Stimulated activated CD4-positive, alpha-beta T cell treated with anti-CD3 and anti-CD28 coated beads, TNF-alpha, amount 100 ng/mL, for 4 hours (primary cell): ENCODE measurements around the gene GPX2.
A peak's percentile ranks its signal among the peaks of the same experiment; 100 is the strongest.

Experiments
- DNase-seq, 3 experiments: peaks; one replicate each; pipeline ENCODE4 v3.0.0-alpha.2; 2020; ENCODE audit warnings: low read depth in 3 of 3

GPX2 gene

DNA sequence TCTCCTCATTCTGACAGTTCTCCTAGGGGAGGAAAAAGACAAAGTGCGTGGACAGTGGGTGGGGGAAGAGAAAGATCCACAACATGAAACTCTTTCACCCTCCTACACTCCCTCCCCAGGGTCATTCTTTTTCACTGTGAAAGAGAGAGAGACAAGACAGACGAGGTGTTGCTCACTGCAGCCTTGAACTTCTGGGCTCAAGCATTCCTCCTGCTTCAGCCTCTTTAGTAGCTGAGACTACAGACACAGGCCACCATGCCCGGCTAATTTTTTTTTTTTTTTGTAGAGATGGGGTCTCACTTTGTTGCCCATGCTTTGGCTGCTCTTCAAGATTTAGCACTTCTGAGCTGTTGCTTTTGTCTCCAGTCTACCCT, 2.7 kb downstream of the GPX2 start:
- DNase-seq, result no peak

DNA sequence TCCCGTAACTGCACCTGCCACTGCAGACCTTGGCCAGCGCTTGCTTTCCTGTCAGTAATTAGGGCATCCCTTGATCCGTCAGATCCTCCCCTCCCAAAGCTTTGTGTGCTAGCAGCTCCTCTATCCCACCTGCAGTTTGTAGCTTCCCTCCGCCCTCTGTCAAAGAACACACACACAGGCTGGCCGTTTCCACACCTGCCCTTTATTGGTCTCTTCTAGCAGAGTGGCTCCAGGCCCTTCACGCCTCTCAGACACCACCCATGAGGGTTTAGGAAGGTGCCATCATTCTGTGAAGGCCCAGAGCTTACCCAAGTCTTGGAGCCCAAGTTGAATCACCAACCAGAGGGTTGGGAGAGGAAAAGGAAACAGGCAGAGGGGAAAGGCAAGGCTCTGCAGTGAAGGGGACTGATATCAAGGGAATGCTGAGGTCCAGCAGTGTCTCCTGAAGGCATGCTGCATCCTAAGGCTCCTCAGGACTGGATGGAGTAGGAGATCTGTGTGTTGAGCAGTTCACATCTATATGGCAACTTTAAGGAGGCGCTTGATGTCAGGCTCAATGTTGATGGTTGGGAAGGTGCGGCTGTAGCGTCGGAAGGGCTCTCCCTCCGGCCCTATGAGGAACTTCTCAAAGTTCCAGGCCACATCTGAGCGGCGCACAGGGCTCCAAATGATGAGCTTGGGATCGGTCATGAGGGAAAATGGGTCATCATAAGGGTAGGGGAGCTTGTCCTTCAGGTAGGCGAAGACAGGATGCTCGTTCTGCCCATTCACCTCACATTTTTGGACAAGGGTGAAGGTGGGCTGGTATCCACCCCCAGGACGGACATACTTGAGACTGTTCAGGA, 3.4 kb downstream of the GPX2 start:
- DNase-seq, result no peak

DNA sequence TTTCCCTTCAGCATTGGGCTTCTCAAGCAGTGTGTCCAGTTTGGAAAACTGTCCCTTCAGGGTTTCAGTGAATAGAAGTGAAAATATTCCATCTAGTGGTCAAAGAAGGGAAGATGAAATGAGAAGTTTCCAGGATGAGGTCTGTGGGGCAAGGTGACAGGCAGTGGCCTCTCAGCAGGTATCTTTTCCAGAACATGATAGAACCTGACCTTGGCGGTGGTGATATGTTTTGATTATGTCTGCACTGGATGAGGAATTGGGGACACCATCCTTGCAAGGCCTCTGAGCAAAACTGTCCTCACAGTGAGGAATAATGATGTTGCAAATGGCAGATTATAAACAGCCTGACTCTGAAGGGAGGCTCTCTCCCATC, 4.7 kb downstream of the GPX2 start:
- no peak for DNase-seq

DNA sequence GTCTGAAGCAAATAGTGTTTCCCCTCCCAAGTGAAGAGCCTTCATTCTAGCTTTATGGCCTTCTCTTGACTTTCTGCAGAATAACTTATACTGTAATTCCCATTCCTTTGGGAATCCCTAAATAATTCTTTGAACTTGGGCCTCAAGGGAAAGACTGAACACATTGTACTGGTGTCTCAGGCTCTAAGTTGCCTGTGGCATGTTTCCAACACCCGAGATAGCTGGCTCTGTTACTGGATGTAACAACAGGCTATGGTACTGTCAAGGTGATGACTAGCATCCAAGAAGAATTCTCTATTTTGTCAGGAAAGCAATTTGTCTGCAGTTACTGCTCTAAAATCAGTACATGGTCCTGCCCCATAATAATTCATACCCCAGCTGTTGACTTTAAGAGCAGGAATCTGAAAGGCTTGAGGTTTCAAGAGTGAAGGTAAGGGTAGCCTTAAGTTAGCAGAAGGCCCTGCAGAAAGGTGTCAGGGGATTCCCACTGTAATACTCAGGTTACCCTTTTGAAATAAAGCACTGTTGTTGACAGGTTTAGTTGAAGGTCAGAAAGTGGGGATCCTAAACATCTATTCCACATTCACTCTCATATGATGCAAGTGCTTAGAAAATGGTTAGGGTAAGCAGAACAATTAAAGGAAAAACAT, 5.2 kb downstream of the GPX2 start:
- no peak for DNase-seq

DNA sequence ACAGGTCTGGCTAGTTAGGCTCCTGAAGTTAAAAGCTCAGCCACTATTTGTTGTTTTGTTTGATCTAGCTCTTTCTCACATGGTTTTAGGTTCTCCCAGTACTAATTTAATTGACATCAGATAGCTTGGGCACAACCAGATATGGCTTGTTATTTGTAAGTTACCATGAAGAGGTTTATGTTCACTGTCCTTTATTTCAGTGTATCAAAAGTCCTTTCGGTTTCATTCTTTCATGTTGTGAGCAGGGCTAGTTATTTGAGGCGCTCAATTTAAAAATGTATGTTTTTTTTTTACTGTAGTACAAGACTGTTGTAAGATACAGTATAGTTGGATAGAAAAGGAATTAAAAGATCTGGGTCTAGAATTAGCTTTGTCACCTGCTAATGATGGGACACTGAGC, 7.0 kb downstream of the GPX2 start:
- no peak for DNase-seq

DNA sequence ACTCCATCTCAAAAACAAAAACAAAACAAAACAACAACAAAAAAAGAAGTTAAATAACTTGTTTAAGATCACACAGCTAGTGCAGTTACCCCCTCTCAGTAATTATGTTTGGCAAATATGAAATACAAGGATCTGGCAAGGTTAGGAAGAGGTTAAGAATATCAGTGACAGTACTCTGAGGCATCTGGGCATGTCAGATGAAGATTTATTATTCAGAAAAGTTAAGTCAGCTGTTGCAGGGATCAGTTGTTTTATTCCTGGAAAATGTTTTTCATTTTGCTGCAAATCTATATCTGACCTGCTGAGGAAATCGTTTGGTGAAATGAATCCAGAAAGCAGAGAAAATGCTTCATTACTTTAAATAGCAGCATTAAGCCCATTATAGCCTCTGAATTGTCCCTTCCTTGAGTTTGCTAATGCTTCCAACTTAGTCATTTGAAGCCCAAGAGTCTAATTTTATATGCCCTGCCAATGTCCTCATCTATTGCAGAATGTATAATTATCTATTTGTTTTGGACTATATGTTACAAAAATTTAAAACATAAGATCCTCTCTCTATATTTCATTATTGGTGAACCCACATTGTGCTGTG, 8.1 kb downstream of the GPX2 start:
- DNase-seq, result no peak

DNA sequence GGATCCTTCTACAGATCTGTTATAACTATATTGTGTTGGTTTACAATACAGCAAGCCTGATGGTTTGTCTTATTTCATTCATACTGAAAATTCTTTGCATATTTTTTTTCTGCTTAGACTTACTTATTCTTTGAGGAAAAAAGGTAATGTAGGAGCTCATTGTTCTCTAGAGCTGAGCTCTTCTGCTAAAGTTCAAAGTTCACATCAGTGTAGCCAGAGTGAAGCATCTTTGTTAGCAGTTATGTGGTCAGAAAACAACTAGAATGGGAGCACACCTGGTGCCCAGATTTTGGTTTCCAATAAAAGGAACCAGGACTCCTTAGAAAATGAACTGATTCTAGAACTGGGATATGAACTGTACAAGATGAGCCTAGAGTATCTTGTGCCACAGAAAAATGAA, 10.3 kb downstream of the GPX2 start:
- DNase-seq, result no peak

DNA sequence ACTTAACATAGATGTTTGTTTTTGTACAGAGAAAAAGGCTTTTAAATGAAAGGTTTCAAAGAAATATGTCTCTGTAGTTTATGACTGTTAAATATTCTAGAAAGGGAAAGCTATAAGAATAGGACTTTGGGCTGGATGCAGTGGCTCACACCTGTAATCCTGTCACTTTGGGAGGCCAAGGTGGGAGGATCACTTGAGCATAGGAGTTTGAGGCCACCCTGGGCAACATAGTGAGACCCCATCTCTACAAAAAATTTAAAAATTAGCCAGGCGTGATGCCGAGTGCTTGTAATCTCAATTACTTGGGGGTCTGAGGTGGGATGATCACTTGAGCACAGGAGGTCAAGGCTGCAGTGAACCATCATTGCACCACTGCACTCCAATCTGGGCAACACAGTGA, 11.4 kb downstream of the GPX2 start:
- DNase-seq, result no peak

DNA sequence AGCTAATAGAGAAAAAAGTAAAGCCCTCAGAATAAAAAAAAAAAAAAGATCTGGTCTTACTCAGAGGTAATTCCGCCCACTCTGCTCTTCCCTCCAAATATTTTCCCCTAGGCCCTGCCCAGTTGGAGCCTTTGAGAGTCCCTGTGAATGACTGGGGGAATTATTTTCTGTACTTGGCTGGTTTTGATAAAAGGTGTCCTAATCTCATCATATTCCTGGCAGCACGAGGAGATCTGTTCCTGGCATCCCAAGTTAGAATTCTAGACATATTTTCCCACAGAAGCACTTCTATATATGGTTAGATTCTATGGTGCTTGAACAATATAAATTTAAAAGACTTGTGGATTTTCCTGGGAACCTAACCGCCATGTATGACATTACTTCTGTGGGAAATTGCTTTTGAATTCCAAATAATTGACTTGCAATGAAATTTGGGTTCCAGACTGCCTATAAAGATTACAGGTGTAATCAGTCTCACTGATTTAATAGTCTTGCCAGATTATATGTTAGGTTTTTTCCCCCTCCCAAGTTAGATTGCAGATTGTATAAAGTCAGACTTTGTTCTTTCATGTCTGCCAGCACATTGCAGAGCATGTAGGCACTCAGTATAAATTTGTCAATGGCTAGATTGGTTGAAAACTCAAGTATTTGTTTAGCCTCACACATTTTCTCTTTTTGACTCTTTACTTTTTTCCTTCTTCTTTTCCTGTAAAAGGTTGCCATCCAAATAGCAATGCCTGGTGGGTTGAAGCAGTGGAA, 12.3 kb downstream of the GPX2 start:
- no peak for DNase-seq

DNA sequence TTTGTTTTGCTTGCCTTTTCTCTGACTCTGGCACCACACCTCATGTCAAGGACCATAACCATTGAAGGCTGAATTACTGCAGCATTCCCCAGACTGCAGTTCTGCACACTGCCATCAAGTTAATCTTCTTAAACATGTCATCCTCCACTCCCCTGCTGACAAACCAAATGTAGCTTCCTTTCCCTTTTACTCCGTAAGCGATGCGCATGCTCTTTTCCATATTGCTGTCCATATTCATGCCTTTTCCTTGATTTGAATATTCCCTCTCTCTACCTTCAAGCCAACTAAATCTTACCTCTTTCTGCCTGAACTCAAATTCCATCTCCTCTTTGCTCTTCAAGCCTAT, 13.6 kb downstream of the GPX2 start:
- no peak for DNase-seq

DNA sequence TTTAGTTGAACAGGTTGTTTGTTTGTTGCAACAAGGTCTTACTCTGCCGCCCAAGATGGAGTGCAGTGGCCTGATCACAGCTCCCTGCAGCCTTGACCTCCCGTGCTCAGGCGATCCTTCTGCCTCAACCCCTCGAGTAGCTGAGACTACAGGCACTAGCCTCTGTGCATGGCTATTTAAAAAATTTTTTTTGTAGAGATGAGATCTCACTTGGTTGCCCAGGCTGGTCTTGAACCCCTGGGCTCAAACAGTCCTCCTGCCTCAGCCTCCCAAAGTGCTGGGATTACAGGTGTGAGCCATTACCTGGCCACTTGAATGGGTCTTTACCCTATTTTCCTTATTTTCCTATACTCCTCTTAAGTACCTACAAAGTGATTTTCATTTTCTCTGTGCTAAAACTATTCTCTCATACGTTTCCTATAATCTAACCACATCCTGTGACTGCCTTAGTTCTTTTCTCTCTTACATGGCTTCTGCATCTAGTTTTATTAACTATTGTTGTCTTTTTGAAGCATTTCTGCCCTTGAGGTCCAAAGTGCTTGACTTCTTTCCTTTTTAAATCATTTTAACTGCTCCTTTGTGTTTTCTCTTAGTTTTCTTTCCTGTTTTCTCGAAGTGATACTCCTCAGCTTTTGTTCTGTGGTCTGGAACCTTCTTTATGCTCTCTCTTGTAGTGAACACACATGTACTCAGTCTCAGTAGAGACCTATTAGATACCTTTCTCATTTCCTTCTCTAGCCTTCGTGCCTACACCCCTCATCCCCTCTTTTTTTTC, 14.1 kb downstream of the GPX2 start:
- DNase-seq, result no peak

DNA sequence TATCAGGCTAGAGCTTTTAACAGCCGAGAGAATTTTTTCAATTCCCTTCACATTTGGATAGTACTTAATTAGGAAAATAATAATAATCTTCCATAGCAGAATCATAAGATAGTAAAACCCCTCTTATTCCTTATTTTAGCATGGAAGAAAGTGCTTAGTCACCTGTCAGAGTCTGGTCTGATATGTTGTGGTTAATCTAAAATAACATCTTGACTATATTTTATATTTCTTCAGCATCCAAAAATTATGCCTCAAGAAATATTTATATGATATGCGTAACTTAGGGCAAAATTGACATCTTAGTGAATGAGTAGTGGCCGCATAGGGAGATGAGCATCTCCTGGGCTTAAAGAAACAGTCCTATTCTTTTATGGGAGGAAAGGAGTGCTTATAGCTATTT, 15.5 kb downstream of the GPX2 start:
- no peak for DNase-seq

DNA sequence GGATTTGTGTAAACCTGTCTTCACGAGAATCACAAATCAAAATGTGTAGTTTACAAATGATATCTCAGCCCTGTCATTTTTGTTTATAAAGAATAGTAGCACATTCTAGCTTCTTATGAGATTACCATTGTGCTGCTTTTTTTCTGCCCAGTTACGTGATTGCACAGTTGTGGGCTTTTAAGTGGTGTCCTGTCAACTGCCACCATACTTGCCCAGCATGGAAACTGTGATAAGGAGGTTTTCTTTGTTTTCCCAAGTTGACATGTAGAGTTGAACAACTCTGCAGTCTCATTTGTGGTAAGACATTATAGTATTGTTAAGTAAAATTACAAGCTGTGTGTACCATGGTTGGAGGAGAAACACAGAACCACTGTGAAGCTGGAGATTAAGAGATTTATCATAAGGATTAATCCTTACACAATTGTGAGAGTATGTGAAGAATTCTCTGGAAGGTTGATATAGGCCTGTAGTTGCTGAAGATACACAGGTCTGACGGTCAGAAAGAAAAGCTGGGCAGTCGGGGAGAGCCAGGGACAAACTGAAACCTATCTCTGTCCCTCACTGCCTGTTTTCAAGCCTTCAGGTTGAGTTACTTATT, 16.0 kb downstream of the GPX2 start:
- no peak for DNase-seq

DNA sequence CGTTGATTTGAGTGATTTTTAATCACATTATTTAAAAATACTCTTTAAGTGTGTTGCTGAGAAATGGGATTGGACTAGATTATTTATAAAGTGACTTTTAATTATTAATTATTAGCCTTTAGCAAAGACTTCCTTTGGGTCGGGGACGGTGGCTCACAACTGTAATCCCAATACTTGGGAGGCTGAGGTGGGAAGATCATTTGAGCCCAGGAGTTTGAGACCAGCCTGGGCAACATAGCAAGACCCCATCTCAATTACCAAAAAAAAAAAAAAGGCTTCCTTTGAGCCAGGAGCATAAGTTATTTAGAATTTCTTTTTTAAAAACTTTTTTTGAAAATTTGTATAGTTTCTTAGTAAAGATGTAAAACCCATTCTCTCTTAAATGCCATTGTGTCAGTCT, 19.5 kb downstream of the GPX2 start:
- no peak for DNase-seq

DNA sequence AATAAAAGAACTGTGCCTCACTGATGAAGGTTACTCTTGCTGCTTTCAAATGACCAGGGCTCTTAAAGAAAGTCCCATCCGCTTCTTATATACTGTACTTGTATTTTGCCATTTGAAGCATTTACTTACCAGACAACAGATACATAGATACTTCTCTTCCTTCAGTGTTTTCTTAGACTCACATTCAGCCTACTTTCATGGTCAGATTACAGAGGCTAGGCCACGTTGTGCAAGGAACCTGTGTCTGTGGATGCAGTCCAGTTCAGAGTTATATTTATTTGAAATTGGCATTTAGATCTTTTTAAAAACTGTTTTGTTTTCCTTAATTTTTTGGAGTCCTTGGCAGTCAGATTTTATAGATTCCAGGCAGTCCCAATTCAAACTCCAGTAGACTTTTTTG, 22.1 kb downstream of the GPX2 start:
- no peak for DNase-seq

DNA sequence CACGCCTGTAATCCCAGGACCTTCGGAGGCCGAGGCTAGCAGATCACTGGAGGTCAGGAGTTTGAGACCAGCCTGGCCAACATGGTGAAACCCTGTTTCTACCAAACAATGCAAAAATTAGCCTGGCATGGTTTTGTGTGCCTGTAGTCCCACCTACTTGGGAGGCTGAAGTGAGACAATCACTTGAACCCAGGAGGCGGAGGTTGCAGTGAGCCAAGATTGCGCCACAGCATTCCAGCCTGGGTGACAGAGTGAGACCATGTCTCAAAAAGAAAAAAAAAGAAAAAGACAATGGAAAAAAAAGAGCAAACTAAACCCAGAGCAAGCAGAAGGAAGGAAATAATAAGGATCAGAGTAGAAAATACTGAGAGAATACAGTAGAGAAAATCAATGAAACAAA, 22.9 kb downstream of the GPX2 start:
- no peak for DNase-seq

DNA sequence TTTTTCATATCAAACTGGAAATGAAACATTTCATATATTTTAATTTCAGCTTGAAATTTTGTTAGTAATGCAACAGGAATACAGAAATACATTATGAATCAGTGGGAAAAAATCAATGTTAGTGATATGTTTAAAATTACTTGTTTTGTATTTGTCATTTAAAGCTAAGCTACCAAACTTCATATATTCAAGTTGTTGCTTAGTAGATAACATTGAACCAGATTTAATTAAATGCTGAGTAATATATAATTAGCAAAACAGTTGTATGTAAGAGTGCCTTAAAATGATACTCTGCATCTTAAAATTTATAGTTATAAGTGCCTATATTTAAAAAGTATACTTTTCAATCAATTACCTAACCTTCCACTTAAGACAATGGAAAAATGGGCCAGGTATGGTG, 23.3 kb downstream of the GPX2 start:
- DNase-seq, result no peak

DNA sequence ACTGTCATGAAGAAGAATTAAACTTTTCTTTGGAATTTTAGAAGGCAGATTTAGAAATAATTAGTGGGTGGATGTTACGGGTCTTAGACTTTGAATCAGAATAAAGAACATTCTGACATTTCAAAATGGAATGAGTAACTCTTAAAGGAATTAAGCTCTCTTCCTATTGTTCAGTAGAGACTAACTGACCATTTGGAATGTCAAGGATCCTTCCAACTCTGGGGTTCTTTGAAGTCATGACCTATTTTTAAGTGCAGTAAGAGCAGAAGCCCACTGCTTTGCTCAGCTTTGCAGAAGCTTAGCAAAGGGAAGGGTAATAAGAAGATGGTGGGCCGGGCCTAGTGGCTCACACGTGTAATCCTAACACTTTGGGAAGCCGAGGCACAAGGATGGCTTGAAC, 24.3 kb downstream of the GPX2 start:
- DNase-seq, result no peak

DNA sequence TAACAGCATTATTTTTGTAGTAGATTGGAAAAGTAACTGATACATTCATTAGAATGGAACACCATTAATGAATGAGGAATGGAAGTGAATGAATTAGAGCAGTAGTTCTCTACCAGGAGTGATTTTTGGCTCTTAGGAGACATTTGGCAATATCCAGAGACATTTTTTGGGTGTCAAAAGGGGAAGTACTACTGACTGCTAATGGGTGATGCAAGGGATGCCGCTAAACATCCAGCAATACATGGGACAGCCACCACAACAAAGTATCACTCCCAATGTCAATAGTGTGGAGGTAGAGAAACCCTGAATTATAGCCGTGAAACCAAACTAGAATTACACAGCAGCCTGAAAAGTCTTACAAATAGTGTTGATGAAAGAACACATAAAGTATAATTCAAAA, 26.7 kb downstream of the GPX2 start:
- no peak for DNase-seq

DNA sequence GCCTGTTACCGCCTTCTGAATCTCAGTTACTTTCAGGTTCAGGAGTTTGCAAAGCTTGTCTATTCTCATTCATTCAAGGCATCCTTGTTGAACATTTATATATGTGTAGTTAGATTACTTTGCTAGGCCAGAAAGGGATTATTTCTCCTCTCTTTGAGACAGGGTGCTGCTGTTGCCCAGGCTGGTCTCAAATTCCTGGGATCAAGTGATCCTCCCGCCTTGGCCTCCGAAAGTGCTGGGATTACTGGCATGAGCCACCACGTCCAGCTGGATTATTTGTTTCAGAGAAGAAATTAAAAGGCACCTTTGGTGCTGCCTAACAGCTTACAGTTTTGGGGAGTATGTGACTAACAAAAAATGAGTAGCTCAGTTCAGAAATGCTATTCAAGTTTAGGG, 27.5 kb downstream of the GPX2 start:
- no peak for DNase-seq

DNA sequence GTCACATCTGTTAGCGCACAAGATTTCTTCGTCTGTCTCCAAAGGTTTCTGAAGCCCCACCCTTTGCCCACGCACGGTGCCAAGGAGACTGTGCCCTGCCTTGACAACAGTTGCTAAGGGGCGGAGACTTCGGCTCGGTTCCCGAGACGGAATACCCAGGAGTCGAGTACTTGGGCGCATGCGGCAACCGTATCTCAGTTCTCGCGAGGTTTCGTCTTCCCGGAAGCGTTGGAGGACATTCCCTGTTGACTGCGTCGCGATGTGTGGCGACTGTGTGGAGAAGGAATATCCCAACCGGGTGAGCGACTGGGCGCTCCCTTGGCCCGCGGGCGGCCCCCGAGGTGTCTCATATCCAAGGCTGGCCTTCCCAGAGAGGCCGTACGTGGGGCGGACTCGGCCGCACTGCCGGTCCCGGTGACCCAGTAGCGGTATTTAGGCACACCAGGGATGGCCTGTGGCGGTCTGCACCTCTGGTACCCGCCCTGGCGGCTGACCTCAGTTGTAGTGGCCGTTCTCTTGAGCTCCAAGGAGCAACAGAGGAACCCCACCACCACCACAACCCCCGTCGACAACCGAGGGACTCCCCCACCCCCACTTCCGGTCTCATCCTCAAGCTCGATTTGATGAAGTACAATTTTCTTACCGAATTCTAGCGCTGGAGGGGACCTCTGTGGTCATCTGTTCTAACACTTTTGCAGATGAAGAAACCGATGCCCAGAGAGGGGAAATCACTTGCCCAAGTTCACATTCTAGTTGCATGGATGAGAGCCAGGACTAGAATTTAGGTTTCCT, 28.1 kb downstream of the GPX2 start, which contains the start of gene CHURC1:
Gene CHURC1 (plus strand): TSS at position 219 of the 792 bp plus-strand sequence. CDS start 41 bp downstream, at position 260.
- DNase-seq, result peak; percentile 82 to 97 (median 97)
